PFSK-1 (cell line): ENCODE measurements around the gene TDRD5.

Experiments used
- POLR2AphosphoS5 ChIP-seq: IDR thresholded peaks from 2 replicates; pipeline ENCODE4 v1.6.1; 2012; ENCODE audit warnings: low read depth, mild to moderate bottlenecking, control low read depth, low read length, moderate library complexity
- SIN3A ChIP-seq: IDR thresholded peaks from 2 replicates; pipeline ENCODE4 v1.6.1; 2012; ENCODE audit warnings: mild to moderate bottlenecking, low read length, moderate library complexity, borderline replicate concordance; ENCODE audit not compliant: insufficient read depth

GRCh38 chr1:179702946-179703539 is 111.4 kb downstream of the TDRD5 start:
- TF ChIP-seq SIN3A: no peak
- TF ChIP-seq POLR2AphosphoS5: no peak
